Type B pancreatic cell (in vitro differentiated cells): ENCODE results near the gene GAB2. TPM values are rescaled to one million over a fixed set of nuclear protein-coding genes. Genes with fewer than 3 reads are reported as not detected.
A peak's percentile ranks its signal among the peaks of the same experiment; 100 is the strongest.

Experiments
- DNase-seq: peaks from one replicate; pipeline ENCODE4 v3.0.0; 2021; ENCODE audit warnings: mixed read lengths; ENCODE audit not compliant: unreplicated experiment; ENCODE audit errors: extremely low spot score
- H3K27ac Mint-ChIP-seq: 2 replicates; pipeline ENCODE4 v1.8.0; 2021; ENCODE audit warnings: mild to moderate bottlenecking, mixed read lengths
- H3K27me3 Mint-ChIP-seq: 2 replicates; pipeline ENCODE4 v1.8.0; 2021; ENCODE audit warnings: mixed read lengths
- H3K36me3 Mint-ChIP-seq: 2 replicates; pipeline ENCODE4 v1.8.0; 2021; ENCODE audit warnings: mixed read lengths
- H3K4me1 Mint-ChIP-seq: one replicate; pipeline ENCODE4 v1.8.0; 2021; ENCODE audit warnings: mixed read lengths; ENCODE audit not compliant: unreplicated experiment
- H3K4me3 Mint-ChIP-seq: 2 replicates; pipeline ENCODE4 v1.8.0; 2021; ENCODE audit warnings: mild to moderate bottlenecking, mixed read lengths
- H3K9me3 Mint-ChIP-seq: 2 replicates; pipeline ENCODE4 v1.8.0; 2021; ENCODE audit warnings: mixed read lengths
- CTCF ChIP-seq: fragments of 200-600 bp; sonication (generic); conservative IDR thresholded peaks from 2 replicates; pipeline ENCODE4 v1.5.0; 2021; ENCODE audit warnings: antibody characterized with exemption, mild to moderate bottlenecking
- total RNA-seq: library from RNA; stranded (reverse); gene quantifications from 2 replicates; pipeline ENCODE4 v1.2.1, GENCODE V29; 2021; ENCODE audit warnings: low replicate concordance

GAB2 gene
- total RNA-seq, 1 donor from 2014 or later, result 23.3 TPM

GRCh38 chr11:78386215-78386941 is 31.2 kb downstream of the GAB2 start:
- Mint-ChIP-seq H3K4me1 (peaks cover 23% of the 10 kb centered on the region), H3K36me3 (peaks cover 30% of the 10 kb centered on the region), H3K27me3 (no peaks in the 10 kb centered on the region), H3K27ac (no peak overlapping the region), H3K4me3 (no peak overlapping the region), H3K9me3 (peaks cover 18% of the 10 kb centered on the region)
- DNase-seq, result no peak
- no peak for TF ChIP-seq CTCF

GRCh38 chr11:78385205-78385604 is 32.4 kb downstream of the GAB2 start:
- Mint-ChIP-seq H3K4me1 (peaks cover 29% of the 10 kb centered on the region), H3K9me3 (peaks cover 14% of the 10 kb centered on the region), H3K27ac (no peak overlapping the region), H3K27me3 (no peaks in the 10 kb centered on the region), H3K4me3 (no peak overlapping the region), H3K36me3 (peaks cover 26% of the 10 kb centered on the region)
- no peak for TF ChIP-seq CTCF
- DNase-seq, result no peak

- Mint-ChIP-seq H3K36me3 (peaks cover 26% of the 10 kb centered on the region), H3K4me1 (peaks cover 32% of the 10 kb centered on the region), H3K27ac (no peak overlapping the region), H3K4me3 (no peak overlapping the region), H3K9me3 (peaks cover 14% of the 10 kb centered on the region), H3K27me3 (no peaks in the 10 kb centered on the region)
- DNase-seq, result no peak
- no peak for TF ChIP-seq CTCF
Measured at GRCh38 chr11:78384231-78384630, 33.4 kb downstream of the GAB2 start.

- Mint-ChIP-seq H3K36me3 (peaks cover 22% of the 10 kb centered on the region), H3K27me3 (no peaks in the 10 kb centered on the region), H3K4me1 (peaks cover 33% of the 10 kb centered on the region), H3K4me3 (peak overlapping the region; percentile 32), H3K9me3 (peaks cover 14% of the 10 kb centered on the region), H3K27ac (peak overlapping the region; percentile 77)
- no peak for DNase-seq
- TF ChIP-seq CTCF, result no peak
Measured at GRCh38 chr11:78381865-78382264, 35.8 kb downstream of the GAB2 start.

GRCh38 chr11:78380615-78381051 is 37.0 kb downstream of the GAB2 start:
- Mint-ChIP-seq H3K27me3 (no peaks in the 10 kb centered on the region), H3K4me3 (peak overlapping the region; percentile 10), H3K27ac (peak overlapping the region; percentile 77), H3K4me1 (peaks cover 26% of the 10 kb centered on the region), H3K36me3 (peaks cover 26% of the 10 kb centered on the region), H3K9me3 (peaks cover 14% of the 10 kb centered on the region)
- TF ChIP-seq CTCF, result no peak
- DNase-seq, result no peak
